MCF 10A (cell line): ENCODE results near the gene TMEM132D. TPM values are rescaled to one million over a fixed set of nuclear protein-coding genes. Genes with fewer than 3 reads are reported as not detected.
"Not testable (repeated sequence)": the region's sequence is repeated elsewhere in the genome, so short reads cannot be mapped to it uniquely, and the experiment has no call there.

Experiments used
- BruUV-seq: library from RNA; stranded (reverse); fragments of 400-500 nt; replicated peaks from 2 replicates; lab custom pipeline; 2021; lab: Mats Ljungman, UMichigan
- CTCF ChIA-PET: fragments of 300-600 bp; sonication (Branson Sonifier 250); formaldehyde crosslinking; extraction: SDS; loops from one replicate; lab custom pipeline; 2021; ENCODE audit warnings: antibody characterized with exemption, inconsistent platforms; lab: Yijun Ruan, JAX
- POLR2A ChIA-PET: fragments of 300-600, 350-650 bp; sonication (Branson Sonifier 250); formaldehyde crosslinking; extraction: SDS; loops from one replicate; lab custom pipeline; 2020; ENCODE audit warnings: antibody characterized with exemption, inconsistent platforms; lab: Yijun Ruan, JAX
- DNase-seq: peaks from one replicate; pipeline ENCODE4 v3.0.0-alpha.2; 2018; ENCODE audit not compliant: unreplicated experiment
- H3K27ac Mint-ChIP-seq: one replicate; pipeline ENCODE4 v1.8.0; 2022; ENCODE audit warnings: mild to moderate bottlenecking, low read depth, mixed read lengths; ENCODE audit not compliant: unreplicated experiment
- H3K27me3 Mint-ChIP-seq: one replicate; pipeline ENCODE4 v1.8.0; 2022; ENCODE audit warnings: mixed read lengths; ENCODE audit not compliant: insufficient read depth, unreplicated experiment
- H3K36me3 Mint-ChIP-seq: one replicate; pipeline ENCODE4 v1.8.0; 2022; ENCODE audit warnings: mild to moderate bottlenecking, moderate library complexity, mixed read lengths; ENCODE audit not compliant: insufficient read depth, unreplicated experiment
- H3K4me1 Mint-ChIP-seq: one replicate; pipeline ENCODE4 v1.8.0; 2022; ENCODE audit warnings: mixed read lengths; ENCODE audit not compliant: insufficient read depth, unreplicated experiment
- H3K4me3 Mint-ChIP-seq: one replicate; pipeline ENCODE4 v1.8.0; 2022; ENCODE audit warnings: mild to moderate bottlenecking, moderate library complexity, mixed read lengths; ENCODE audit not compliant: unreplicated experiment
- H3K9me3 Mint-ChIP-seq: one replicate; pipeline ENCODE4 v1.8.0; 2022; ENCODE audit warnings: mixed read lengths; ENCODE audit not compliant: unreplicated experiment
- intact Hi-C: fragments of 100-400 bp; cut with micrococcal nuclease; formaldehyde crosslinking; loops from 2 replicates; pipeline ENCODE4 v1.14.1; 2022
- total RNA-seq: library from RNA; stranded (reverse); gene quantifications from 2 replicates; pipeline ENCODE4 v1.2.3, GENCODE V29; 2022
- TF ChIP-seq, protein P1 (sequence below): fragments of 200-600 bp; IDR thresholded peaks from one replicate; pipeline ENCODE4 v1.8.0; 2022; ENCODE audit warnings: antibody characterized with exemption, mild to moderate bottlenecking; ENCODE audit not compliant: unreplicated experiment

Gene TMEM132D
- total RNA-seq, 1 experiment from 2014 or later, result not detected

DNA sequence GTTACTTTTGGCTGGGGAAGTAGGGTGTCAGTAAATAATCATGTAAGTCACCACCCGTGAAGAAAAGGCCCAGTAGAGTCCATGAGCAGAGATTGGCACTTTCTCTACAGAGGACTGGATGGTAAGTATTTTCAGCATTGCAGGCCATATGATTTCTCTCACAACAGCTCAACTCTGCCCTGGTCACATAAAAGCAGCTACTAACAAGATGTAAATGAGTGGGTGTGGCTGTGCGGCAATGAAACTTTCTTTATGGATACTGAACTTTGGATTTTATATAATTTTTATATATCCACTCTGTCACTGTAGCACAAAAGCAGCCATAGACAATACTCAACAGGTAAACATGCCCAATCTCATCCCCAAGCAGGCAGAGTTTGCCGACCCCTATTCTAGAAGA, 706.9 kb downstream of the TMEM132D start:
- intact Hi-C loops, result no loop called here
- Mint-ChIP-seq H3K27ac (no peak overlapping the region), H3K36me3 (peaks cover 4% of the 10 kb centered on the region), H3K27me3 (no peaks in the 10 kb centered on the region), H3K9me3 (peaks cover 17% of the 10 kb centered on the region), H3K4me1 (no peaks in the 10 kb centered on the region), H3K4me3 (no peak overlapping the region)
- ChIA-PET CTCF (no interaction called here), POLR2A (no interaction called here)
- TF ChIP-seq, protein P1, sequence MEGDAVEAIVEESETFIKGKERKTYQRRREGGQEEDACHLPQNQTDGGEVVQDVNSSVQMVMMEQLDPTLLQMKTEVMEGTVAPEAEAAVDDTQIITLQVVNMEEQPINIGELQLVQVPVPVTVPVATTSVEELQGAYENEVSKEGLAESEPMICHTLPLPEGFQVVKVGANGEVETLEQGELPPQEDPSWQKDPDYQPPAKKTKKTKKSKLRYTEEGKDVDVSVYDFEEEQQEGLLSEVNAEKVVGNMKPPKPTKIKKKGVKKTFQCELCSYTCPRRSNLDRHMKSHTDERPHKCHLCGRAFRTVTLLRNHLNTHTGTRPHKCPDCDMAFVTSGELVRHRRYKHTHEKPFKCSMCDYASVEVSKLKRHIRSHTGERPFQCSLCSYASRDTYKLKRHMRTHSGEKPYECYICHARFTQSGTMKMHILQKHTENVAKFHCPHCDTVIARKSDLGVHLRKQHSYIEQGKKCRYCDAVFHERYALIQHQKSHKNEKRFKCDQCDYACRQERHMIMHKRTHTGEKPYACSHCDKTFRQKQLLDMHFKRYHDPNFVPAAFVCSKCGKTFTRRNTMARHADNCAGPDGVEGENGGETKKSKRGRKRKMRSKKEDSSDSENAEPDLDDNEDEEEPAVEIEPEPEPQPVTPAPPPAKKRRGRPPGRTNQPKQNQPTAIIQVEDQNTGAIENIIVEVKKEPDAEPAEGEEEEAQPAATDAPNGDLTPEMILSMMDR, result no peak
- no peak for DNase-seq
- BruUV-seq, result no TSS peak

DNA sequence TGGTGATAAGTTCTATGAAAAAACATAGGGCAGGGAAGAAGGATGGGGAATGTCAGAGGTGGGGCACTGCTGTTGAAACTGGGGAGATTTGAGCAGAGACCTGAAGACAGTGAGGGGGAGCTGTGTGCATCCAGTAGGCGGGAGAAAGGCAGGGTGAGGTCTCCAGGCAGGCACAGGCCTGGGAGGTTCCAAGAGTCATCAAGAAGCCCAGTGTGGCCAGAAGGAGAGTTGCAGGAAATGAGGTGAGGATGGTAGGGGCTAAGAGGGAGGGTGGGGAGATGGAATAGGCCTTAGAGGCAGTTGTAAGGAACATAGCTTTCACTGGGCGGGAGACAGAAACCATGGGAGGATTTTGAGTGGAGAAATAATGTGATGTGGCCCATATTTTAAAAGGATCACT, 708.7 kb downstream of the TMEM132D start:
- H3K36me3 Mint-ChIP-seq, result peaks cover 4% of the 10 kb centered on the region
- CTCF ChIA-PET, result no interaction called here
- H3K27me3 Mint-ChIP-seq, result no peaks in the 10 kb centered on the region
- TF ChIP-seq, protein P1, result no peak
- intact Hi-C loops, result no loop called here
- DNase-seq, result no peak
- no peak overlapping the region for H3K4me3 Mint-ChIP-seq
- peaks cover 7% of the 10 kb centered on the region for H3K9me3 Mint-ChIP-seq
- H3K27ac Mint-ChIP-seq, result no peak overlapping the region
- no TSS peak for BruUV-seq
- no peaks in the 10 kb centered on the region for H3K4me1 Mint-ChIP-seq
- POLR2A ChIA-PET, result no interaction called here

DNA sequence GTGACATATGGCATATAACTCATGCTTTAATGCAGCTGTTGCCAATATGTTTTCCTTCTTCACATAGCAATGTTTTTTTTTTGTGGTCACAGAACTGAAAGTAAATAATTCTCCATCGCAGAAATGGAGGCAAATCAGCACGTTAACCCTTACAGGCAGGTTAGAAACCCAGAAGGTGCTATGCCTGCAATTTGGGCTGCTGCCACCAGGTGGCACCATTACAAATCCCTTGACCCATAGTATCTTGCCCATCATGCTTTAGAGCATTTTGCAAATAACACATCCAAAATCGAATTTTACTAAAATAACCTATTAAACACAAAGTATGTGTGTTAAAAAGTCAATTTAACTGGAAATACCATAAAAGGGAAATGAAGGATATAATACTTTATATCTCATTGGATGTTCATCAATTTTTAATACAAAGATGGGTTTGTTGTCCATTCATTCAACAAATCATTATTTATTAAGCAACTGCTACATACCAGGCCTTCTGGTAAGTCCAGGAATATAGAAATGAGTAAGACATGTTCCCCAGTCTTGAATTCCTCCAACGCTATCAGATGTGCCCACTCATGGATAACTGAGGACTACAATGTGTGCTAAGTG, 710.5 kb downstream of the TMEM132D start:
- H3K9me3 Mint-ChIP-seq, result peaks cover 16% of the 10 kb centered on the region
- intact Hi-C loops, result loop anchor here (1.0 to 2.0 kb wide), 2 partner anchors 719 to 821 kb away; no protein-coding TSS in a partner anchor
- POLR2A ChIA-PET, result no interaction called here
- peak; percentile 36 for DNase-seq
- CTCF ChIA-PET, result interaction anchor here (0.6 to 1.3 kb wide), 7 partner anchors 10 to 825 kb away, joined by 3 to 5 read pairs (median 4); no protein-coding TSS in a partner anchor
- BruUV-seq, result no TSS peak
- no peak overlapping the region for H3K4me3 Mint-ChIP-seq
- TF ChIP-seq, protein P1, result peak; percentile 47
- no peaks in the 10 kb centered on the region for H3K27me3 Mint-ChIP-seq
- no peaks in the 10 kb centered on the region for H3K4me1 Mint-ChIP-seq
- peaks cover 4% of the 10 kb centered on the region for H3K36me3 Mint-ChIP-seq
- no peak overlapping the region for H3K27ac Mint-ChIP-seq

DNA sequence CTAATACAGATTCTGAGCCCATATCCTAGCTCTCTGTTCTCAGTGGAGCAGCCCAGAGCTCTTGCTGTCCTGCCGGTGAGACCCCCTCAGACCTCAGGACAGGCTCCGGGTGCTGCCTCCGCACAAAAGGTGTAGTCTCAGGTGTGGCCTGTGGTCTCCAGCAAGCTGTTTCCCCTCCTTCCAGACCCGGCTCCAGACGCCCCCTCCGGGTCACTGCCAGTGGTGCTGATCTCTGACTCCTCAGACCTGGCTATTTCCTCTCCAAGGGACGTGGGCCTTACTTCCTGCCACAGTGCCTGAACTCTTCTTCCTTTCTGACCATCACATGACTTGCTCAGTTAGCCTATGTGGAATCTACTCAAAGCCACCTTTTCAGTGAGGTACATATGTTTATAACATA, 713.0 kb downstream of the TMEM132D start:
- Mint-ChIP-seq H3K27ac (no peak overlapping the region), H3K9me3 (peaks cover 32% of the 10 kb centered on the region), H3K36me3 (peaks cover 4% of the 10 kb centered on the region), H3K27me3 (no peaks in the 10 kb centered on the region), H3K4me1 (no peaks in the 10 kb centered on the region), H3K4me3 (no peak overlapping the region)
- no TSS peak for BruUV-seq
- no peak for DNase-seq
- POLR2A ChIA-PET, result no interaction called here
- TF ChIP-seq, protein P1, result no peak
- CTCF ChIA-PET, result interaction anchor here (0.7 to 1.2 kb wide), 2 partner anchors 18 to 67 kb away, joined by 3 read pairs; no protein-coding TSS in a partner anchor
- intact Hi-C loops, result no loop called here

DNA sequence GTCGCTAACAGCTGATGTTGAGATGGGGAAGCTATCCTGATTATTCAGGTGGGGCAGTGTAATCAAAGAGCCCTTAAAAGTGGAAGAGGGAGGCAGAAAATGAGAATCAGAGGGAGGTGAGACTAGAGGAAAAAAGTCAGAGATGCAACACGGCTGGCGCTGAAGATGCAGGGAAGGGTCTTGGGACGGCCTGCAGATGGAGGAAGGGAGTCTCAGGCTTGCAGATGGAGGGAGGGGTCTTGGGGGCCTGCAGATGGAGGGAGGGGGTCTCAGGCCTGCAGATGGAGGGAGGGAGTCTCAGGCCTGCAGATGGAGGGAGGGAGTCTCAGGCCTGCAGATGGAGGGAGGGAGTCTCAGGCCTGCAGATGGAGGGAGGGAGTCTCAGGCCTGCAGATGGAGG, 713.9 kb downstream of the TMEM132D start:
- H3K4me3 Mint-ChIP-seq, H3K36me3 Mint-ChIP-seq, H3K27me3 Mint-ChIP-seq, intact Hi-C loops, H3K4me1 Mint-ChIP-seq, DNase-seq, BruUV-seq, H3K27ac Mint-ChIP-seq, POLR2A ChIA-PET: not testable (repeated sequence)
- H3K9me3 Mint-ChIP-seq, result peaks cover 38% of the 10 kb centered on the region
- CTCF ChIA-PET, result interaction anchor here (0.5 kb wide), 1 partner anchor 235 kb away, joined by 3 read pairs; no protein-coding TSS in a partner anchor
